Globus pallidus (tissue), 1 donor: ENCODE data around the gene ESF1.

Experiments
- DNase-seq: peaks from one replicate; pipeline ENCODE4 v3.0.0-alpha.2; 2015; ENCODE audit warnings: low spot score

Gene ESF1

GRCh38 chr20:13784893-13785715 is at the start of gene ESF1, which contains the start of gene NDUFAF5:
Gene ESF1, minus strand, starts transcription at chr20:13784919. Its CDS starts 1,779 bp downstream, at chr20:13783140.
Gene NDUFAF5, plus strand, starts transcription at chr20:13785028. Its CDS starts 41 bp downstream, at chr20:13785069.
- peak; percentile 93 for DNase-seq

GRCh38 chr20:13831476-13831875 is 46.8 kb upstream of the ESF1 start:
- no peak for DNase-seq

- DNase-seq, result no peak
Measured at GRCh38 chr20:13825465-13825864, 40.7 kb upstream of the ESF1 start.

GRCh38 chr20:13824459-13824858 is 39.7 kb upstream of the ESF1 start:
- DNase-seq, result no peak

GRCh38 chr20:13822459-13822858 is 37.7 kb upstream of the ESF1 start:
- no peak for DNase-seq

GRCh38 chr20:13821876-13822275 is 37.2 kb upstream of the ESF1 start:
- no peak for DNase-seq

- DNase-seq, result peak; percentile 25
Measured at GRCh38 chr20:13819885-13820645, 35.3 kb upstream of the ESF1 start.

- DNase-seq, result no peak
Measured at GRCh38 chr20:13817342-13817741, 32.6 kb upstream of the ESF1 start.

- no peak for DNase-seq
Measured at GRCh38 chr20:13816757-13817156, 32.0 kb upstream of the ESF1 start.

- no peak for DNase-seq
Measured at GRCh38 chr20:13814672-13815071, 30.0 kb upstream of the ESF1 start.

- DNase-seq, result no peak
Measured at GRCh38 chr20:13813910-13814309, 29.2 kb upstream of the ESF1 start.

GRCh38 chr20:13810446-13810845 is 25.7 kb upstream of the ESF1 start:
- DNase-seq, result no peak

GRCh38 chr20:13809855-13810254 is 25.1 kb upstream of the ESF1 start:
- no peak for DNase-seq

- DNase-seq, result no peak
Measured at GRCh38 chr20:13809373-13809772, 24.7 kb upstream of the ESF1 start.

- DNase-seq, result peak; percentile 39
Measured at GRCh38 chr20:13800728-13801134, 16.0 kb upstream of the ESF1 start.

GRCh38 chr20:13799974-13800373 is 15.3 kb upstream of the ESF1 start:
- DNase-seq, result no peak

GRCh38 chr20:13799040-13799439 is 14.3 kb upstream of the ESF1 start:
- DNase-seq, result no peak

- no peak for DNase-seq
Measured at GRCh38 chr20:13794667-13795066, 9.9 kb upstream of the ESF1 start.

GRCh38 chr20:13793001-13793400 is 8.3 kb upstream of the ESF1 start:
- DNase-seq, result no peak

- DNase-seq, result peak; percentile 42
Measured at GRCh38 chr20:13791540-13792459, 7.1 kb upstream of the ESF1 start.

- no peak for DNase-seq
Measured at GRCh38 chr20:13790708-13791107, 6.0 kb upstream of the ESF1 start.
